Nephron (organoid): ENCODE results near the gene SH3BP5L.

Experiments used
- H3K27ac Mint-ChIP-seq, 3 experiments: 2 replicates each; pipeline ENCODE4 v1.8.0; 2020; ENCODE audit warnings: mixed read lengths in 3 of 3, mild to moderate bottlenecking in 2 of 3, moderate library complexity in 1 of 3
- H3K27me3 Mint-ChIP-seq: 2 replicates; pipeline ENCODE4 v1.8.0; 2021; ENCODE audit warnings: low read depth, mild to moderate bottlenecking, moderate library complexity, mixed read lengths
- H3K36me3 Mint-ChIP-seq: 2 replicates; pipeline ENCODE4 v1.8.0; 2020; ENCODE audit warnings: low read depth, mixed read lengths
- H3K4me1 Mint-ChIP-seq: 2 replicates; pipeline ENCODE4 v1.8.0; 2020; ENCODE audit warnings: mixed read lengths
- H3K4me3 Mint-ChIP-seq, 3 experiments: 2 replicates each; pipeline ENCODE4 v1.8.0; 2020; ENCODE audit warnings: mild to moderate bottlenecking in 3 of 3, mixed read lengths in 3 of 3, moderate library complexity in 2 of 3
- H3K9me3 Mint-ChIP-seq: 2 replicates; pipeline ENCODE4 v1.8.0; 2020; ENCODE audit warnings: mixed read lengths
- CTCF ChIP-seq, 3 experiments: fragments of 200-600 bp; sonication (generic); IDR thresholded peaks; one replicate each; pipeline ENCODE4 v1.5.0; 2021; ENCODE audit warnings: antibody characterized with exemption in 3 of 3; ENCODE audit not compliant: unreplicated experiment in 3 of 3

The SH3BP5L gene

GRCh38 chr1:248858096-248858890, 32.6 kb upstream of the SH3BP5L start:
- TF ChIP-seq CTCF (IDR thresholded peaks at IDR 0.05; ENCODE audit: unreplicated experiment in 3 of 3) = peak in 1 of 3 experiments; percentile 47
- peak overlapping the region; percentile 89 to 97 (median 97) for H3K27ac Mint-ChIP-seq
- H3K4me3 Mint-ChIP-seq = peak overlapping the region; percentile 89 to 95 (median 94)
- peaks cover 7% of the 10 kb centered on the region for H3K27me3 Mint-ChIP-seq
- peaks cover 14% of the 10 kb centered on the region for H3K36me3 Mint-ChIP-seq
- no peaks in the 10 kb centered on the region for H3K9me3 Mint-ChIP-seq
- peaks cover 20% of the 10 kb centered on the region for H3K4me1 Mint-ChIP-seq

- Mint-ChIP-seq H3K27ac (peak overlapping the region; percentile 89 to 97 (median 97)), H3K36me3 (peaks cover 14% of the 10 kb centered on the region), H3K27me3 (peaks cover 4% of the 10 kb centered on the region), H3K4me1 (peaks cover 18% of the 10 kb centered on the region), H3K9me3 (no peaks in the 10 kb centered on the region), H3K4me3 (peak overlapping the region; percentile 89 to 95 (median 94))
- no peak for TF ChIP-seq CTCF (IDR thresholded peaks at IDR 0.05; ENCODE audit: unreplicated experiment in 3 of 3)
These were observed 32.0 kb upstream of the SH3BP5L start for GRCh38 chr1:248857749-248858095.

- Mint-ChIP-seq H3K4me3 (peak overlapping the region; percentile 89 to 95 (median 94)), H3K27ac (peak overlapping the region in 1 of 3 experiments; percentile 97), H3K4me1 (peaks cover 14% of the 10 kb centered on the region)
These were observed 31.5 kb upstream of the SH3BP5L start for GRCh38 chr1:248857201-248857600.

GRCh38 chr1:248856176-248856575, 30.5 kb upstream of the SH3BP5L start:
- peaks cover 14% of the 10 kb centered on the region for H3K4me1 Mint-ChIP-seq
- H3K27me3 Mint-ChIP-seq = no peaks in the 10 kb centered on the region
- no peak for TF ChIP-seq CTCF (IDR thresholded peaks at IDR 0.05; ENCODE audit: unreplicated experiment in 3 of 3)
- H3K27ac Mint-ChIP-seq = no peak overlapping the region
- peak overlapping the region in 1 of 3 experiments; percentile 6 for H3K4me3 Mint-ChIP-seq
- peaks cover 14% of the 10 kb centered on the region for H3K36me3 Mint-ChIP-seq
- no peaks in the 10 kb centered on the region for H3K9me3 Mint-ChIP-seq

More at GRCh38 chr1:248857201-248857600, 31.5 kb upstream of the SH3BP5L start:
- no peaks in the 10 kb centered on the region for H3K27me3 Mint-ChIP-seq
- no peak for TF ChIP-seq CTCF (IDR thresholded peaks at IDR 0.05; ENCODE audit: unreplicated experiment in 3 of 3)
- peaks cover 14% of the 10 kb centered on the region for H3K36me3 Mint-ChIP-seq
- H3K9me3 Mint-ChIP-seq = no peaks in the 10 kb centered on the region

GRCh38 chr1:248855580-248855979, 29.9 kb upstream of the SH3BP5L start:
- Mint-ChIP-seq H3K4me1 (peaks cover 14% of the 10 kb centered on the region), H3K4me3 (peak overlapping the region in 1 of 3 experiments; percentile 6), H3K9me3 (no peaks in the 10 kb centered on the region), H3K27me3 (no peaks in the 10 kb centered on the region), H3K36me3 (peaks cover 14% of the 10 kb centered on the region), H3K27ac (no peak overlapping the region)
- no peak for TF ChIP-seq CTCF (IDR thresholded peaks at IDR 0.05; ENCODE audit: unreplicated experiment in 3 of 3)
